Measurements from ENCODE around the gene PINK1.

Gene PINK1

GRCh38 chr1:20630729-20631128 lies 2.5 kb upstream of the PINK1 start:
- Histone ChIP-seq H3K4me3 (ENCODE audit: low read depth in 1 of 2, low read length in 2 of 2) (no peak overlapping the region), H3K9me3 (ENCODE audit: control insufficient read depth in 1 of 2, low read length in 2 of 2) (no peaks in the 10 kb centered on the region), H3K27ac (ENCODE audit: low read length) (no peak overlapping the region), H3K27me3 (ENCODE audit: low read depth, low read length) (no peaks in the 10 kb centered on the region), H3K36me3 (ENCODE audit: control insufficient read depth in 1 of 2, insufficient read depth in 2 of 2, low read length in 2 of 2) (no peaks in the 10 kb centered on the region), H3K4me1 (ENCODE audit: control insufficient read depth in 1 of 2, insufficient read depth in 2 of 2, low read length in 2 of 2) (peaks cover 5 to 14% of the 10 kb centered on the region in 2 donors)

- no peaks in the 10 kb centered on the region for H3K27me3 ChIP-seq (ENCODE audit: low read depth, low read length)
- H3K36me3 ChIP-seq (ENCODE audit: control insufficient read depth in 1 of 2, insufficient read depth in 2 of 2, low read length in 2 of 2) = peaks cover 2 to 3% of the 10 kb centered on the region in 2 donors
- H3K9me3 ChIP-seq (ENCODE audit: control insufficient read depth in 1 of 2, low read length in 2 of 2) = no peaks in the 10 kb centered on the region
- H3K4me1 ChIP-seq (ENCODE audit: control insufficient read depth in 1 of 2, insufficient read depth in 2 of 2, low read length in 2 of 2) = peaks cover 5 to 14% of the 10 kb centered on the region in 2 donors
- no peak overlapping the region for H3K27ac ChIP-seq (ENCODE audit: low read length)
- no peak overlapping the region for H3K4me3 ChIP-seq (ENCODE audit: low read depth in 1 of 2, low read length in 2 of 2)
Observed at GRCh38 chr1:20632386-20632785, 872 bp upstream of the PINK1 start.

- no peaks in the 10 kb centered on the region for H3K27me3 ChIP-seq (ENCODE audit: low read depth, low read length)
- peaks cover 17 to 20% of the 10 kb centered on the region in 2 donors for H3K36me3 ChIP-seq (ENCODE audit: control insufficient read depth in 1 of 2, insufficient read depth in 2 of 2, low read length in 2 of 2)
- H3K27ac ChIP-seq (ENCODE audit: low read length) = peak overlapping the region; percentile 63
- H3K4me3 ChIP-seq (ENCODE audit: low read depth in 1 of 2, low read length in 2 of 2) = peak overlapping the region; percentile 90 to 91
- peaks cover 5 to 14% of the 10 kb centered on the region in 2 donors for H3K4me1 ChIP-seq (ENCODE audit: control insufficient read depth in 1 of 2, insufficient read depth in 2 of 2, low read length in 2 of 2)
- H3K9me3 ChIP-seq (ENCODE audit: control insufficient read depth in 1 of 2, low read length in 2 of 2) = no peaks in the 10 kb centered on the region
Observed at GRCh38 chr1:20634065-20634593, 871 bp downstream of the PINK1 start.

- peaks cover 5 to 14% of the 10 kb centered on the region in 2 donors for H3K4me1 ChIP-seq (ENCODE audit: control insufficient read depth in 1 of 2, insufficient read depth in 2 of 2, low read length in 2 of 2)
- H3K27ac ChIP-seq (ENCODE audit: low read length) = peak overlapping the region; percentile 63
- H3K27me3 ChIP-seq (ENCODE audit: low read depth, low read length) = no peaks in the 10 kb centered on the region
- H3K4me3 ChIP-seq (ENCODE audit: low read depth in 1 of 2, low read length in 2 of 2) = peak overlapping the region; percentile 90 to 91
- H3K9me3 ChIP-seq (ENCODE audit: control insufficient read depth in 1 of 2, low read length in 2 of 2) = no peaks in the 10 kb centered on the region
- H3K36me3 ChIP-seq (ENCODE audit: control insufficient read depth in 1 of 2, insufficient read depth in 2 of 2, low read length in 2 of 2) = peaks cover 22 to 25% of the 10 kb centered on the region in 2 donors
Observed at GRCh38 chr1:20634594-20635084, 1.4 kb downstream of the PINK1 start.

GRCh38 chr1:20636785-20637347 lies 3.6 kb downstream of the PINK1 start:
- H3K4me1 ChIP-seq (ENCODE audit: control insufficient read depth in 1 of 2, insufficient read depth in 2 of 2, low read length in 2 of 2) = peaks cover 5 to 14% of the 10 kb centered on the region in 2 donors
- H3K27ac ChIP-seq (ENCODE audit: low read length) = no peak overlapping the region
- H3K9me3 ChIP-seq (ENCODE audit: control insufficient read depth in 1 of 2, low read length in 2 of 2) = no peaks in the 10 kb centered on the region
- H3K27me3 ChIP-seq (ENCODE audit: low read depth, low read length) = no peaks in the 10 kb centered on the region
- H3K4me3 ChIP-seq (ENCODE audit: low read depth in 1 of 2, low read length in 2 of 2) = no peak overlapping the region
- H3K36me3 ChIP-seq (ENCODE audit: control insufficient read depth in 1 of 2, insufficient read depth in 2 of 2, low read length in 2 of 2) = peaks cover 35 to 41% of the 10 kb centered on the region in 2 donors

- H3K27ac ChIP-seq (ENCODE audit: low read length) = no peak overlapping the region
- H3K36me3 ChIP-seq (ENCODE audit: control insufficient read depth in 1 of 2, insufficient read depth in 2 of 2, low read length in 2 of 2) = peaks cover 47 to 73% of the 10 kb centered on the region in 2 donors
Observed at GRCh38 chr1:20640183-20640597, 6.9 kb downstream of the PINK1 start.

GRCh38 chr1:20641975-20642374 lies 8.7 kb downstream of the PINK1 start:
- Histone ChIP-seq H3K36me3 (ENCODE audit: control insufficient read depth in 1 of 2, insufficient read depth in 2 of 2, low read length in 2 of 2) (peaks cover 53 to 80% of the 10 kb centered on the region in 2 donors), H3K4me3 (ENCODE audit: low read depth in 1 of 2, low read length in 2 of 2) (no peak overlapping the region), H3K27ac (ENCODE audit: low read length) (no peak overlapping the region), H3K4me1 (ENCODE audit: control insufficient read depth in 1 of 2, insufficient read depth in 2 of 2, low read length in 2 of 2) (no peaks in the 10 kb centered on the region), H3K27me3 (ENCODE audit: low read depth, low read length) (no peaks in the 10 kb centered on the region), H3K9me3 (ENCODE audit: control insufficient read depth in 1 of 2, low read length in 2 of 2) (no peaks in the 10 kb centered on the region)

More at GRCh38 chr1:20640183-20640597, 6.9 kb downstream of the PINK1 start:
- no peaks in the 10 kb centered on the region for H3K9me3 ChIP-seq (ENCODE audit: control insufficient read depth in 1 of 2, low read length in 2 of 2)
- H3K27me3 ChIP-seq (ENCODE audit: low read depth, low read length) = no peaks in the 10 kb centered on the region
- no peaks in the 10 kb centered on the region for H3K4me1 ChIP-seq (ENCODE audit: control insufficient read depth in 1 of 2, insufficient read depth in 2 of 2, low read length in 2 of 2)
- H3K4me3 ChIP-seq (ENCODE audit: low read depth in 1 of 2, low read length in 2 of 2) = no peak overlapping the region

- no peak overlapping the region for H3K27ac ChIP-seq (ENCODE audit: low read length)
- H3K4me1 ChIP-seq (ENCODE audit: control insufficient read depth in 1 of 2, insufficient read depth in 2 of 2, low read length in 2 of 2) = no peaks in the 10 kb centered on the region
- peaks cover 47 to 77% of the 10 kb centered on the region in 2 donors for H3K36me3 ChIP-seq (ENCODE audit: control insufficient read depth in 1 of 2, insufficient read depth in 2 of 2, low read length in 2 of 2)
- no peak overlapping the region for H3K4me3 ChIP-seq (ENCODE audit: low read depth in 1 of 2, low read length in 2 of 2)
- no peaks in the 10 kb centered on the region for H3K27me3 ChIP-seq (ENCODE audit: low read depth, low read length)
- H3K9me3 ChIP-seq (ENCODE audit: control insufficient read depth in 1 of 2, low read length in 2 of 2) = no peaks in the 10 kb centered on the region
Observed at GRCh38 chr1:20643080-20643479, 9.8 kb downstream of the PINK1 start.

GRCh38 chr1:20644416-20644815 lies 11.2 kb downstream of the PINK1 start:
- Histone ChIP-seq H3K9me3 (ENCODE audit: control insufficient read depth in 1 of 2, low read length in 2 of 2) (no peaks in the 10 kb centered on the region), H3K27ac (ENCODE audit: low read length) (no peak overlapping the region), H3K27me3 (ENCODE audit: low read depth, low read length) (no peaks in the 10 kb centered on the region), H3K4me1 (ENCODE audit: control insufficient read depth in 1 of 2, insufficient read depth in 2 of 2, low read length in 2 of 2) (no peaks in the 10 kb centered on the region), H3K4me3 (ENCODE audit: low read depth in 1 of 2, low read length in 2 of 2) (no peak overlapping the region), H3K36me3 (ENCODE audit: control insufficient read depth in 1 of 2, insufficient read depth in 2 of 2, low read length in 2 of 2) (peaks cover 49 to 77% of the 10 kb centered on the region in 2 donors)

GRCh38 chr1:20645414-20645813 lies 12.2 kb downstream of the PINK1 start:
- Histone ChIP-seq H3K36me3 (ENCODE audit: control insufficient read depth in 1 of 2, insufficient read depth in 2 of 2, low read length in 2 of 2) (peaks cover 52 to 79% of the 10 kb centered on the region in 2 donors), H3K4me1 (ENCODE audit: control insufficient read depth in 1 of 2, insufficient read depth in 2 of 2, low read length in 2 of 2) (no peaks in the 10 kb centered on the region), H3K27ac (ENCODE audit: low read length) (no peak overlapping the region), H3K27me3 (ENCODE audit: low read depth, low read length) (no peaks in the 10 kb centered on the region), H3K4me3 (ENCODE audit: low read depth in 1 of 2, low read length in 2 of 2) (no peak overlapping the region), H3K9me3 (ENCODE audit: control insufficient read depth in 1 of 2, low read length in 2 of 2) (no peaks in the 10 kb centered on the region)

GRCh38 chr1:20648438-20648837 lies 15.2 kb downstream of the PINK1 start:
- Histone ChIP-seq H3K4me1 (ENCODE audit: control insufficient read depth in 1 of 2, insufficient read depth in 2 of 2, low read length in 2 of 2) (no peaks in the 10 kb centered on the region), H3K4me3 (ENCODE audit: low read depth in 1 of 2, low read length in 2 of 2) (no peak overlapping the region), H3K27ac (ENCODE audit: low read length) (no peak overlapping the region), H3K36me3 (ENCODE audit: control insufficient read depth in 1 of 2, insufficient read depth in 2 of 2, low read length in 2 of 2) (peaks cover 53 to 76% of the 10 kb centered on the region in 2 donors), H3K9me3 (ENCODE audit: control insufficient read depth in 1 of 2, low read length in 2 of 2) (no peaks in the 10 kb centered on the region), H3K27me3 (ENCODE audit: low read depth, low read length) (no peaks in the 10 kb centered on the region)

Data from muscle layer of duodenum (tissue), 2 donors.